Measurements from ENCODE around the gene ISM1.

The ISM1 gene

GRCh38 chr20:13220194-13220903 lies 725 bp upstream of the ISM1 start:
- DNase-seq (ENCODE audit: extremely low read depth, low read depth) = no peak
- TF ChIP-seq CTCF (IDR thresholded peaks at IDR 0.05; ENCODE audit: low read depth, low read length, missing control alignments) = no peak
- H3K4me3 ChIP-seq (replicated peaks; ENCODE audit: low read depth, low read length) = no peak overlapping the region

- DNase-seq (ENCODE audit: extremely low read depth, low read depth) = no peak
- no peak for TF ChIP-seq CTCF (IDR thresholded peaks at IDR 0.05; ENCODE audit: low read depth, low read length, missing control alignments)
- H3K4me3 ChIP-seq (replicated peaks; ENCODE audit: low read depth, low read length) = no peak overlapping the region
Measured at GRCh38 chr20:13221313-13221672, 219 bp downstream of the ISM1 start.

GRCh38 chr20:13221673-13222318 lies 722 bp downstream of the ISM1 start:
- H3K4me3 ChIP-seq (replicated peaks; ENCODE audit: low read depth, low read length) = peak overlapping the region; percentile 17; the same call in 1 of the 2 replicates
- DNase-seq (ENCODE audit: extremely low read depth, low read depth) = no peak
- TF ChIP-seq CTCF (IDR thresholded peaks at IDR 0.05; ENCODE audit: low read depth, low read length, missing control alignments) = no peak

- DNase-seq (ENCODE audit: extremely low read depth, low read depth) = no peak
- no peak for TF ChIP-seq CTCF (IDR thresholded peaks at IDR 0.05; ENCODE audit: low read depth, low read length, missing control alignments)
- H3K4me3 ChIP-seq (replicated peaks; ENCODE audit: low read depth, low read length) = no peak overlapping the region
Measured at GRCh38 chr20:13222319-13222716, 1.2 kb downstream of the ISM1 start.

- no peak for TF ChIP-seq CTCF (IDR thresholded peaks at IDR 0.05; ENCODE audit: low read depth, low read length, missing control alignments)
- H3K4me3 ChIP-seq (replicated peaks; ENCODE audit: low read depth, low read length) = no peak overlapping the region
- no peak for DNase-seq (ENCODE audit: extremely low read depth, low read depth)
Measured at GRCh38 chr20:13223736-13224520, 2.9 kb downstream of the ISM1 start.

- no peak overlapping the region for H3K4me3 ChIP-seq (replicated peaks; ENCODE audit: low read depth, low read length)
- DNase-seq (ENCODE audit: extremely low read depth, low read depth) = no peak
- TF ChIP-seq CTCF (IDR thresholded peaks at IDR 0.05; ENCODE audit: low read depth, low read length, missing control alignments) = no peak
Measured at GRCh38 chr20:13226367-13226766, 5.3 kb downstream of the ISM1 start.
